Retinal pigment epithelial cell (primary cell): ENCODE data around the gene LIM2.

Source experiments
- DNase-seq: peaks from one replicate; pipeline ENCODE4 v3.0.0-alpha.2; 2010; ENCODE audit warnings: low read depth
- H3K4me3 ChIP-seq: 2 replicates; pipeline ENCODE4 v1.5.1; 2011; ENCODE audit warnings: mild to moderate bottlenecking, low read length, control low read depth, moderate library complexity
- CTCF ChIP-seq: conservative IDR thresholded peaks from 2 replicates; pipeline ENCODE4 v1.5.1; 2011; ENCODE audit warnings: low read depth, low read length, control low read depth, inconsistent platforms

Gene LIM2

GRCh38 chr19:51380379-51380778 is 7.4 kb downstream of the LIM2 start:
- DNase-seq: no peak
- TF ChIP-seq CTCF: no peak
- no peak overlapping the region for H3K4me3 ChIP-seq

GRCh38 chr19:51377422-51377821 is 10.4 kb downstream of the LIM2 start:
- no peak for DNase-seq
- no peak for TF ChIP-seq CTCF
- H3K4me3 ChIP-seq: no peak overlapping the region

GRCh38 chr19:51375504-51376221 is 12.1 kb downstream of the LIM2 start:
- H3K4me3 ChIP-seq: no peak overlapping the region
- no peak for TF ChIP-seq CTCF
- DNase-seq: no peak

GRCh38 chr19:51372649-51373504 is 14.9 kb downstream of the LIM2 start, which contains the start of gene NKG7:
NKG7 (minus strand) TSS chr19:51372654; CDS start chr19:51372535, 119 bp downstream.
- no peak within 1 kb of the TSS for H3K4me3 ChIP-seq
- TF ChIP-seq CTCF: no peak
- DNase-seq: no peak

GRCh38 chr19:51372021-51372648 is 15.6 kb downstream of the LIM2 start:
- no peak for DNase-seq
- no peak for TF ChIP-seq CTCF
- H3K4me3 ChIP-seq: no peak overlapping the region

- TF ChIP-seq CTCF: no peak
- no peak for DNase-seq
- no peak overlapping the region for H3K4me3 ChIP-seq
Measured at GRCh38 chr19:51371186-51371690, 16.5 kb downstream of the LIM2 start.
